Neural cell (in vitro differentiated cells): ENCODE results near the gene IPO5. TPM values are rescaled to one million over a fixed set of nuclear protein-coding genes. Genes with fewer than 3 reads are reported as not detected.

Experiments used
- H2AFZ ChIP-seq: fragments of 200-600, 300-800 bp; sonication (generic), shearing (Covaris generic); 2 replicates; pipeline ENCODE4 v1.6.0; 2014; ENCODE audit warnings: low read depth, mild to moderate bottlenecking, antibody characterized with exemption, low read length, moderate library complexity
- H3F3A ChIP-seq: fragments of 200-600 bp; shearing (Covaris generic); 2 replicates; pipeline ENCODE4 v1.6.1; 2016; ENCODE audit warnings: mild to moderate bottlenecking, moderate library complexity, mixed read lengths, antibody characterized with exemption, low read length; ENCODE audit not compliant: insufficient read depth, poor library complexity, severe bottlenecking
- H3K27ac ChIP-seq: fragments of 200-600, 300-800 bp; sonication (generic), shearing (Covaris generic); 2 replicates; pipeline ENCODE4 v1.5.1; 2014; ENCODE audit warnings: mild to moderate bottlenecking, low read length, moderate library complexity
- H3K27me3 ChIP-seq: fragments of 300-800, 200-600 bp; sonication (generic), shearing (Covaris generic); 2 replicates; pipeline ENCODE4 v1.6.0; 2014; ENCODE audit warnings: mild to moderate bottlenecking, low read depth, low read length, moderate library complexity; ENCODE audit not compliant: insufficient read depth
- H3K36me3 ChIP-seq: fragments of 300-800, 200-600 bp; sonication (generic), shearing (Covaris generic); 2 replicates; pipeline ENCODE4 v1.5.1; 2014; ENCODE audit warnings: mild to moderate bottlenecking, antibody characterized with exemption, low read length, moderate library complexity; ENCODE audit not compliant: insufficient read depth
- H3K4me2 ChIP-seq: fragments of 300-800, 200-600 bp; sonication (generic), shearing (Covaris generic); 2 replicates; pipeline ENCODE4 v1.6.0; 2014; ENCODE audit warnings: mild to moderate bottlenecking, low read length
- H3K4me3 ChIP-seq: fragments of 300-800, 200-600 bp; sonication (generic), shearing (Covaris generic); 2 replicates; pipeline ENCODE4 v1.5.1; 2014; ENCODE audit warnings: mild to moderate bottlenecking, low read length, moderate library complexity
- H3K79me2 ChIP-seq: fragments of 200-600 bp; shearing (Covaris generic); replicated peaks from 2 replicates; pipeline ENCODE4 v1.6.0; 2014; ENCODE audit warnings: mild to moderate bottlenecking, low read length, moderate library complexity; ENCODE audit not compliant: insufficient read depth
- H3K9ac ChIP-seq: fragments of 300-800, 200-600 bp; sonication (generic), shearing (Covaris generic); 2 replicates; pipeline ENCODE4 v1.6.1; 2016; ENCODE audit warnings: mild to moderate bottlenecking, low read length, mixed read lengths
- H3K9me2 ChIP-seq: fragments of 200-600 bp; shearing (Covaris generic); 2 replicates; pipeline ENCODE4 v1.6.1; 2016; ENCODE audit warnings: mild to moderate bottlenecking, low read length, mixed read lengths; ENCODE audit not compliant: insufficient read depth
- H3K9me3 ChIP-seq: fragments of 200-600, 300-800 bp; sonication (generic), shearing (Covaris generic); 2 replicates; pipeline ENCODE4 v1.6.1; 2016; ENCODE audit warnings: mild to moderate bottlenecking, mixed run types, low read length, moderate library complexity, mixed read lengths
- H4K20me1 ChIP-seq: fragments of 200-600 bp; shearing (Covaris generic); 2 replicates; pipeline ENCODE4 v1.6.1; 2016; ENCODE audit warnings: mild to moderate bottlenecking, mixed run types; ENCODE audit not compliant: insufficient read depth
- EP300 ChIP-seq: fragments of 450-650 bp; conservative IDR thresholded peaks from 2 replicates; pipeline ENCODE4 v1.6.1; 2014; ENCODE audit warnings: antibody characterized with exemption, mild to moderate bottlenecking, moderate library complexity; ENCODE audit not compliant: poor library complexity, severe bottlenecking
- EZH2 ChIP-seq: fragments of 200-600, 300-800 bp; shearing (Covaris generic), sonication (generic); IDR thresholded peaks from 2 replicates; pipeline ENCODE4 v1.6.1; 2014; ENCODE audit warnings: antibody characterized with exemption, low read length, borderline replicate concordance, mild to moderate bottlenecking; ENCODE audit not compliant: insufficient read depth, poor library complexity, severe bottlenecking
- MXI1 ChIP-seq: fragments of 450-650 bp; conservative IDR thresholded peaks from 2 replicates; pipeline ENCODE4 v1.6.1; 2014; ENCODE audit warnings: antibody characterized with exemption, mild to moderate bottlenecking; ENCODE audit not compliant: poor library complexity, severe bottlenecking
- POLR2AphosphoS5 ChIP-seq: IDR thresholded peaks from 2 replicates; pipeline ENCODE4 v1.6.1; 2012
- RAD21 ChIP-seq: fragments of 450-650 bp; conservative IDR thresholded peaks from 2 replicates; pipeline ENCODE4 v1.6.1; 2014; ENCODE audit warnings: antibody characterized with exemption, mild to moderate bottlenecking, moderate library complexity
- SMC3 ChIP-seq: fragments of 450-650 bp; conservative IDR thresholded peaks from 2 replicates; pipeline ENCODE4 v1.6.1; 2014; ENCODE audit warnings: antibody characterized with exemption, mild to moderate bottlenecking, moderate library complexity; ENCODE audit not compliant: poor library complexity
- TAF1 ChIP-seq: IDR thresholded peaks from 2 replicates; pipeline ENCODE4 v1.6.1; 2012; ENCODE audit warnings: low read depth
- polyA plus RNA-seq: library from polyadenylated mRNA; depleted of rRNA; stranded (reverse); fragments of >200 nt; gene quantifications from 2 replicates; pipeline ENCODE4 v1.2.3, GENCODE V29; 2014
- TF ChIP-seq, protein P1 (sequence below): IDR thresholded peaks from 2 replicates; pipeline ENCODE4 v1.6.1; 2012; ENCODE audit warnings: borderline replicate concordance
- TF ChIP-seq, protein P2 (sequence below): fragments of 450-650 bp; IDR thresholded peaks from 2 replicates; pipeline ENCODE4 v1.5.1; 2014; ENCODE audit warnings: antibody characterized with exemption, mild to moderate bottlenecking, moderate library complexity; ENCODE audit not compliant: poor library complexity, severe bottlenecking

Gene IPO5
- polyA plus RNA-seq, 1 donor from 2014 or later, result 83.4 TPM

DNA sequence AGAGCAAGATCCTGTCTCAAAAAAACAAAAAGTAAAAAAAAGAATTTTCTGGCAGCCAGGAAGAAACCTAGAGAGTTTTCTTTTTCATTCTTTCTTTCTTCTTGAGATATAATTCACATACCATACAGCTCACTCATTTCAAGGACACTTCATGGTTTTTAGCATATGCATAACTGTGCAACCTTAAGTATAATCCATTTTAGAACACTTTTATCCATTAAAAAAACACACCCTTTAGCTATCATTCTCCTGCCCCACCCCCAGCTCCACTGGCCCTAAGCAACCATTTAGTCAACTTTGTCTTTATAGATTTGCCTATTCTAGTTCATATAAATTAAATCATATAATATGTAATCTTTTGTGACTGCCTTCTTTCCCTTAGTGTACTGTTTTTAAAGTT is 8.1 kb upstream of the IPO5 start:
- Histone ChIP-seq H3K9me2 (no peaks in the 10 kb centered on the region), H3K27ac (no peak overlapping the region), H3K9me3 (no peaks in the 10 kb centered on the region), H3K79me2 (no peaks in the 10 kb centered on the region), H3K27me3 (no peaks in the 10 kb centered on the region), H3K9ac (no peak overlapping the region), H3K36me3 (no peaks in the 10 kb centered on the region), H3K4me2 (no peak overlapping the region), H3K4me3 (no peak overlapping the region), H2AFZ (no peak overlapping the region), H3F3A (no peaks in the 10 kb centered on the region), H4K20me1 (no peaks in the 10 kb centered on the region)
- TF ChIP-seq RAD21, result no peak
- TF ChIP-seq POLR2AphosphoS5, result no peak
- TF ChIP-seq TAF1, result no peak
- no peak for TF ChIP-seq SMC3
- TF ChIP-seq, protein P1, sequence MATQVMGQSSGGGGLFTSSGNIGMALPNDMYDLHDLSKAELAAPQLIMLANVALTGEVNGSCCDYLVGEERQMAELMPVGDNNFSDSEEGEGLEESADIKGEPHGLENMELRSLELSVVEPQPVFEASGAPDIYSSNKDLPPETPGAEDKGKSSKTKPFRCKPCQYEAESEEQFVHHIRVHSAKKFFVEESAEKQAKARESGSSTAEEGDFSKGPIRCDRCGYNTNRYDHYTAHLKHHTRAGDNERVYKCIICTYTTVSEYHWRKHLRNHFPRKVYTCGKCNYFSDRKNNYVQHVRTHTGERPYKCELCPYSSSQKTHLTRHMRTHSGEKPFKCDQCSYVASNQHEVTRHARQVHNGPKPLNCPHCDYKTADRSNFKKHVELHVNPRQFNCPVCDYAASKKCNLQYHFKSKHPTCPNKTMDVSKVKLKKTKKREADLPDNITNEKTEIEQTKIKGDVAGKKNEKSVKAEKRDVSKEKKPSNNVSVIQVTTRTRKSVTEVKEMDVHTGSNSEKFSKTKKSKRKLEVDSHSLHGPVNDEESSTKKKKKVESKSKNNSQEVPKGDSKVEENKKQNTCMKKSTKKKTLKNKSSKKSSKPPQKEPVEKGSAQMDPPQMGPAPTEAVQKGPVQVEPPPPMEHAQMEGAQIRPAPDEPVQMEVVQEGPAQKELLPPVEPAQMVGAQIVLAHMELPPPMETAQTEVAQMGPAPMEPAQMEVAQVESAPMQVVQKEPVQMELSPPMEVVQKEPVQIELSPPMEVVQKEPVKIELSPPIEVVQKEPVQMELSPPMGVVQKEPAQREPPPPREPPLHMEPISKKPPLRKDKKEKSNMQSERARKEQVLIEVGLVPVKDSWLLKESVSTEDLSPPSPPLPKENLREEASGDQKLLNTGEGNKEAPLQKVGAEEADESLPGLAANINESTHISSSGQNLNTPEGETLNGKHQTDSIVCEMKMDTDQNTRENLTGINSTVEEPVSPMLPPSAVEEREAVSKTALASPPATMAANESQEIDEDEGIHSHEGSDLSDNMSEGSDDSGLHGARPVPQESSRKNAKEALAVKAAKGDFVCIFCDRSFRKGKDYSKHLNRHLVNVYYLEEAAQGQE, result no peak
- TF ChIP-seq EP300, result no peak
- TF ChIP-seq MXI1, result no peak
- TF ChIP-seq, protein P2, sequence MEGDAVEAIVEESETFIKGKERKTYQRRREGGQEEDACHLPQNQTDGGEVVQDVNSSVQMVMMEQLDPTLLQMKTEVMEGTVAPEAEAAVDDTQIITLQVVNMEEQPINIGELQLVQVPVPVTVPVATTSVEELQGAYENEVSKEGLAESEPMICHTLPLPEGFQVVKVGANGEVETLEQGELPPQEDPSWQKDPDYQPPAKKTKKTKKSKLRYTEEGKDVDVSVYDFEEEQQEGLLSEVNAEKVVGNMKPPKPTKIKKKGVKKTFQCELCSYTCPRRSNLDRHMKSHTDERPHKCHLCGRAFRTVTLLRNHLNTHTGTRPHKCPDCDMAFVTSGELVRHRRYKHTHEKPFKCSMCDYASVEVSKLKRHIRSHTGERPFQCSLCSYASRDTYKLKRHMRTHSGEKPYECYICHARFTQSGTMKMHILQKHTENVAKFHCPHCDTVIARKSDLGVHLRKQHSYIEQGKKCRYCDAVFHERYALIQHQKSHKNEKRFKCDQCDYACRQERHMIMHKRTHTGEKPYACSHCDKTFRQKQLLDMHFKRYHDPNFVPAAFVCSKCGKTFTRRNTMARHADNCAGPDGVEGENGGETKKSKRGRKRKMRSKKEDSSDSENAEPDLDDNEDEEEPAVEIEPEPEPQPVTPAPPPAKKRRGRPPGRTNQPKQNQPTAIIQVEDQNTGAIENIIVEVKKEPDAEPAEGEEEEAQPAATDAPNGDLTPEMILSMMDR, result no peak
- no peak for TF ChIP-seq EZH2

DNA sequence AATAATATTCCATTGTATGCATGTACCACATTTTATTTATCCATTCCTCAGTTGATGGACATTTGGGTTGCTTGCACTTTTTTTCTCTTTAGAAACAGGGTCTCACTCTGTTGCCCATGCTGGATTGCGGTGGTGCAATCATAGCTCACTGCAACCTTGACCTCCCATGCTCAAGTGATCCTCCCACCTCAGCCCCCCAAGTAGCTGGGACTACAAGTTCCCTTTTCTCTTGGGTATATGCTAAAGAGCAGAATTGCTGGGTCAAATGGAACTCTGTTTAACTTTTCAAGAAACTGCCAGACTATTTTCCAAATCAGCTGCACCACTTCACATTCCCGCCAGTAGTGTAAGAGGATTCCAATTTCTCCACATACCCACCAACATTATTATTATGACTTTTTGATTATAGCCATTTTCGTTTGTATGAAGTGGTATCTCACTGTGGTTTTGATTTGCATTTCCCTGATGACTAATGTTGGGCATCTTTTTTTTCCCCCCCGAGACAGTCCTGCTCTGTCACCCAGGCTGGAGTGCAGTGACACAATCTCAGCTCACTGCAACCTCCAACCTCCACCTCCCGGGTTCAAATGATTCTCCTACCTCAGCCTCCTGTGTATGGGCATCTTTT is 7.6 kb upstream of the IPO5 start:
- H4K20me1 ChIP-seq, result no peaks in the 10 kb centered on the region
- no peak overlapping the region for H2AFZ ChIP-seq
- H3K4me2 ChIP-seq, result no peak overlapping the region
- no peaks in the 10 kb centered on the region for H3K9me2 ChIP-seq
- H3K9ac ChIP-seq, result no peak overlapping the region
- no peaks in the 10 kb centered on the region for H3K36me3 ChIP-seq
- no peak for TF ChIP-seq EZH2
- no peak for TF ChIP-seq EP300
- TF ChIP-seq POLR2AphosphoS5, result no peak
- no peak for TF ChIP-seq TAF1
- TF ChIP-seq, protein P1, result no peak
- no peak for TF ChIP-seq SMC3
- TF ChIP-seq, protein P2, result no peak
- TF ChIP-seq RAD21, result no peak
- TF ChIP-seq MXI1, result no peak
- H3K4me3 ChIP-seq, result no peak overlapping the region
- H3K27ac ChIP-seq, result no peak overlapping the region
- no peaks in the 10 kb centered on the region for H3F3A ChIP-seq
- H3K79me2 ChIP-seq, result no peaks in the 10 kb centered on the region
- H3K9me3 ChIP-seq, result no peaks in the 10 kb centered on the region
- H3K27me3 ChIP-seq, result no peaks in the 10 kb centered on the region
